ENCODE results near the gene ZNF750. TPM values are rescaled to one million over a fixed set of nuclear protein-coding genes. Genes with fewer than 3 reads are reported as not detected.

The ZNF750 gene
- total and polyA plus RNA-seq, 2 of the 13 experiments (the other 11 are each of a cell fraction or from before 2014, with no cell fraction given), result not detected

DNA sequence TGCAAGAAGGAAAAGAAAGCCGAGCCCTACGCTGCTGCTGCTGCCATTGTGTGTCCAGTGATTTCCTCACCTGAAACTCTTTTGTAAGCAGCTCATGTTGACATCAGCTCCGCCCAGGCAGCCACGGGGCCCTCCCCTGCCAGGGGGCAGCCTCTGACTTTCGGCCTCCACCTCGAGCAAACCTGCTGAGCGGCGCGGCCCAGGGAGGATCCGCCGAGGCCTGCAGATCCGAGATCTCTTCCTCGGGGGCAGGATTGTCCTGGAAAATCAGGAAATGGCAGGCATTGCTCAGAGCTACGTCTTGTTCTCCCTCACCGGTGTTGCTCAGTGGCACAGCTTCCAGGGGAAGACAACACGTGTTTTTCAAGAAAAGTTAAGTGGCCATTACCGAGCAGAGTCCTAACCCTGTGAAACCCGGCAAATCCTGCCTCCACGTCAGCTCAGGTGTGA lies 35.6 kb upstream of the ZNF750 start (continued):
- TF ChIP-seq RAD21 (CRISPR knock-in tag; IDR thresholded peaks at IDR 0.05) (0 out of 2 replicates have a peak, but pooled peaks have one; percentile 10), ZNF12 (CRISPR knock-in tag; IDR thresholded peaks at IDR 0.05) (0 out of 2 replicates have a peak, but pooled peaks have one; percentile 33), ZFP37 (CRISPR knock-in tag; IDR thresholded peaks at IDR 0.05; ENCODE audit: borderline replicate concordance) (0 out of 2 replicates have a peak, but pooled peaks have one; percentile 51), ZNF225 (CRISPR knock-in tag; IDR thresholded peaks at IDR 0.05) (no peak), TCF7L2 (IDR thresholded peaks at IDR 0.05; ENCODE audit: low read depth, low read length) (no peak), SOX13 (IDR thresholded peaks at IDR 0.05) (0 out of 2 replicates have a peak, but pooled peaks have one; percentile 26), SOX13 (CRISPR knock-in tag; conservative IDR thresholded peaks at IDR 0.05 in 1 of 2, IDR thresholded peaks at IDR 0.05 in 1 of 2) (peak in 1 of 2 experiments; percentile 53; a peak in 2 of 4 replicates), ZNF335 (CRISPR knock-in tag; IDR thresholded peaks at IDR 0.05) (0 out of 2 replicates have a peak, but pooled peaks have one; percentile 16), ZBTB20 (CRISPR knock-in tag; IDR thresholded peaks at IDR 0.05; ENCODE audit: borderline replicate concordance, low read depth) (no peak), ZNF883 (CRISPR knock-in tag; IDR thresholded peaks at IDR 0.05; ENCODE audit: not compliant biosample characterization) (no peak), NPAS2 (CRISPR knock-in tag; IDR thresholded peaks at IDR 0.05; ENCODE audit: borderline replicate concordance) (no peak), ZNF329 (CRISPR knock-in tag; IDR thresholded peaks at IDR 0.05; ENCODE audit: low read depth) (no peak), KDM2A (CRISPR knock-in tag; IDR thresholded peaks at IDR 0.05; ENCODE audit: borderline replicate concordance, low read depth) (0 out of 2 replicates have a peak, but pooled peaks have one; percentile 39), ZFP36 (IDR thresholded peaks at IDR 0.05; ENCODE audit: borderline replicate concordance, low read depth, low read length, partially characterized antibody) (no peak), SP5 (CRISPR knock-in tag; IDR thresholded peaks at IDR 0.05; ENCODE audit: borderline replicate concordance, low read depth) (peak; percentile 79; the same call in 1 of the 2 replicates), ZFAT (CRISPR knock-in tag; conservative IDR thresholded peaks at IDR 0.05) (no peak), NFKBIZ (CRISPR knock-in tag; IDR thresholded peaks at IDR 0.05) (0 out of 2 replicates have a peak, but pooled peaks have one; percentile 37), ZNF687 (CRISPR knock-in tag; IDR thresholded peaks at IDR 0.05) (peak; percentile 93), ZZZ3 (CRISPR knock-in tag; IDR thresholded peaks at IDR 0.05; ENCODE audit: borderline replicate concordance) (no peak)
- TF ChIP-seq, protein P1, sequence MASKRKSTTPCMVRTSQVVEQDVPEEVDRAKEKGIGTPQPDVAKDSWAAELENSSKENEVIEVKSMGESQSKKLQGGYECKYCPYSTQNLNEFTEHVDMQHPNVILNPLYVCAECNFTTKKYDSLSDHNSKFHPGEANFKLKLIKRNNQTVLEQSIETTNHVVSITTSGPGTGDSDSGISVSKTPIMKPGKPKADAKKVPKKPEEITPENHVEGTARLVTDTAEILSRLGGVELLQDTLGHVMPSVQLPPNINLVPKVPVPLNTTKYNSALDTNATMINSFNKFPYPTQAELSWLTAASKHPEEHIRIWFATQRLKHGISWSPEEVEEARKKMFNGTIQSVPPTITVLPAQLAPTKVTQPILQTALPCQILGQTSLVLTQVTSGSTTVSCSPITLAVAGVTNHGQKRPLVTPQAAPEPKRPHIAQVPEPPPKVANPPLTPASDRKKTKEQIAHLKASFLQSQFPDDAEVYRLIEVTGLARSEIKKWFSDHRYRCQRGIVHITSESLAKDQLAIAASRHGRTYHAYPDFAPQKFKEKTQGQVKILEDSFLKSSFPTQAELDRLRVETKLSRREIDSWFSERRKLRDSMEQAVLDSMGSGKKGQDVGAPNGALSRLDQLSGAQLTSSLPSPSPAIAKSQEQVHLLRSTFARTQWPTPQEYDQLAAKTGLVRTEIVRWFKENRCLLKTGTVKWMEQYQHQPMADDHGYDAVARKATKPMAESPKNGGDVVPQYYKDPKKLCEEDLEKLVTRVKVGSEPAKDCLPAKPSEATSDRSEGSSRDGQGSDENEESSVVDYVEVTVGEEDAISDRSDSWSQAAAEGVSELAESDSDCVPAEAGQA (IDR thresholded peaks at IDR 0.05; ENCODE audit: low read depth), result peak; percentile 58; the same call in 1 of the 2 replicates
- TF ChIP-seq, protein P1 (CRISPR knock-in tag; IDR thresholded peaks at IDR 0.05; ENCODE audit: borderline replicate concordance), result no peak
